Osteocyte (in vitro differentiated cells): ENCODE results near the gene RUSF1. TPM values are rescaled to one million over a fixed set of nuclear protein-coding genes. Genes with fewer than 3 reads are reported as not detected.

Experiments used
- DNase-seq: peaks from one replicate; pipeline ENCODE4 v3.0.0; 2021; ENCODE audit warnings: mixed read lengths; ENCODE audit not compliant: unreplicated experiment; ENCODE audit errors: extremely low spot score
- H3K27ac Mint-ChIP-seq: one replicate; pipeline ENCODE4 v1.8.0; 2021; ENCODE audit warnings: mild to moderate bottlenecking, mixed read lengths; ENCODE audit not compliant: unreplicated experiment
- H3K27me3 Mint-ChIP-seq: one replicate; pipeline ENCODE4 v1.8.0; 2021; ENCODE audit warnings: mixed read lengths; ENCODE audit not compliant: unreplicated experiment
- H3K36me3 Mint-ChIP-seq: one replicate; pipeline ENCODE4 v1.8.0; 2021; ENCODE audit warnings: mixed read lengths; ENCODE audit not compliant: unreplicated experiment
- H3K4me1 Mint-ChIP-seq: one replicate; pipeline ENCODE4 v1.8.0; 2021; ENCODE audit warnings: mixed read lengths; ENCODE audit not compliant: unreplicated experiment
- H3K4me3 Mint-ChIP-seq: one replicate; pipeline ENCODE4 v1.8.0; 2021; ENCODE audit warnings: mild to moderate bottlenecking, moderate library complexity, mixed read lengths; ENCODE audit not compliant: unreplicated experiment
- H3K9me3 Mint-ChIP-seq: one replicate; pipeline ENCODE4 v1.8.0; 2021; ENCODE audit warnings: mixed read lengths; ENCODE audit not compliant: unreplicated experiment
- total RNA-seq: library from RNA; stranded (reverse); gene quantifications from 2 replicates; pipeline ENCODE4 v1.2.1, GENCODE V29; 2021
- TF ChIP-seq, protein P1 (sequence below): fragments of 200-600 bp; sonication (generic); IDR thresholded peaks from 2 replicates; pipeline ENCODE4 v1.5.0; 2021; ENCODE audit warnings: antibody characterized with exemption, mild to moderate bottlenecking, moderate library complexity

RUSF1 gene
- total RNA-seq, 1 donor from 2014 or later: 72.5 TPM

GRCh38 chr16:31455601-31456314, 52.4 kb downstream of the RUSF1 start:
- H3K9me3 Mint-ChIP-seq: no peaks in the 10 kb centered on the region
- H3K36me3 Mint-ChIP-seq: no peaks in the 10 kb centered on the region
- TF ChIP-seq, protein P1, sequence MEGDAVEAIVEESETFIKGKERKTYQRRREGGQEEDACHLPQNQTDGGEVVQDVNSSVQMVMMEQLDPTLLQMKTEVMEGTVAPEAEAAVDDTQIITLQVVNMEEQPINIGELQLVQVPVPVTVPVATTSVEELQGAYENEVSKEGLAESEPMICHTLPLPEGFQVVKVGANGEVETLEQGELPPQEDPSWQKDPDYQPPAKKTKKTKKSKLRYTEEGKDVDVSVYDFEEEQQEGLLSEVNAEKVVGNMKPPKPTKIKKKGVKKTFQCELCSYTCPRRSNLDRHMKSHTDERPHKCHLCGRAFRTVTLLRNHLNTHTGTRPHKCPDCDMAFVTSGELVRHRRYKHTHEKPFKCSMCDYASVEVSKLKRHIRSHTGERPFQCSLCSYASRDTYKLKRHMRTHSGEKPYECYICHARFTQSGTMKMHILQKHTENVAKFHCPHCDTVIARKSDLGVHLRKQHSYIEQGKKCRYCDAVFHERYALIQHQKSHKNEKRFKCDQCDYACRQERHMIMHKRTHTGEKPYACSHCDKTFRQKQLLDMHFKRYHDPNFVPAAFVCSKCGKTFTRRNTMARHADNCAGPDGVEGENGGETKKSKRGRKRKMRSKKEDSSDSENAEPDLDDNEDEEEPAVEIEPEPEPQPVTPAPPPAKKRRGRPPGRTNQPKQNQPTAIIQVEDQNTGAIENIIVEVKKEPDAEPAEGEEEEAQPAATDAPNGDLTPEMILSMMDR: peak; percentile 38
- peaks cover 69% of the 10 kb centered on the region for H3K4me1 Mint-ChIP-seq
- no peaks in the 10 kb centered on the region for H3K27me3 Mint-ChIP-seq
- no peak for DNase-seq
- peak overlapping the region; percentile 4 for H3K4me3 Mint-ChIP-seq
- peak overlapping the region; percentile 47 for H3K27ac Mint-ChIP-seq

GRCh38 chr16:31453255-31454204, 54.7 kb downstream of the RUSF1 start:
- Mint-ChIP-seq H3K36me3 (no peaks in the 10 kb centered on the region), H3K27me3 (no peaks in the 10 kb centered on the region), H3K4me1 (peaks cover 60% of the 10 kb centered on the region)

GRCh38 chr16:31452631-31453106, 55.5 kb downstream of the RUSF1 start:
- Mint-ChIP-seq H3K4me3 (no peak overlapping the region), H3K36me3 (no peaks in the 10 kb centered on the region), H3K4me1 (peaks cover 54% of the 10 kb centered on the region), H3K27me3 (no peaks in the 10 kb centered on the region), H3K9me3 (no peaks in the 10 kb centered on the region), H3K27ac (peak overlapping the region; percentile 93)
- no peak for DNase-seq
- TF ChIP-seq, protein P1: no peak

More at GRCh38 chr16:31453255-31454204, 54.7 kb downstream of the RUSF1 start:
- TF ChIP-seq, protein P1: no peak
- DNase-seq: no peak
- Mint-ChIP-seq H3K4me3 (peak overlapping the region; percentile 55), H3K27ac (peak overlapping the region; percentile 93), H3K9me3 (no peaks in the 10 kb centered on the region)

DNA sequence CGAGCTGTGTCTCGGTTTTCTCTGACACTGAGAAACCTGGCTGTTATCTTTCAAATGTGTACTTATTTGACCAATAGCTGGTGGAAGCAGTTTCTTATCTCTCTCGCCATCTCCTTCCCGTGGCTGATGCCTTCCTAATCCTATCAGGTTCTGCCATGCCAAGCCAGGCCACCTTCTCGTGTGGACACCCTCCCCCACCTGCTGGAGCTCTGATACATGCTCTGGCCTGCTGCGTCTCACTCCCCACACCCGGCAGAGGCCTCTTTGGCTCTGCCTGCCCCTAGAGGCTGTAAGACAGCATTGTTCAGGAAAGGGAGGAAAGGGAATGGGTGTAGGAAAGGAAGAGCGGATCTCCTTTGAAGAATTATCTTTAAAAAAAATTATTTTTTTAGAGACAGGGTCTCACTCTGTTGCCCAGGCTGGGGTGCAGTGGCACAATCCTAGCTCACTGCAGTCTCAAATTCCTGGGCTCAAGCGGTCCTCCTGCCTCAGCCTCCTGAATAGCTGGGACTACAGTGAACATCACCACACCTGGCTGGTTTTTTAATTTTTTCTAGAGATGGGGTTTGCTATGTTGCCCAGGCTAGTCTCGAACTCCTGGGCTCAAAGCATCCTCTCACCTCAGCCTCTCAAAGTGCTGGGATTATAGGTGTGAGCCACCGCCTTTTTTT, 56.4 kb downstream of the RUSF1 start:
- TF ChIP-seq, protein P1: peak; percentile 62
- no peaks in the 10 kb centered on the region for H3K27me3 Mint-ChIP-seq
- H3K9me3 Mint-ChIP-seq: no peaks in the 10 kb centered on the region
- H3K36me3 Mint-ChIP-seq: no peaks in the 10 kb centered on the region
- no peak for DNase-seq
- H3K27ac Mint-ChIP-seq: peak overlapping the region; percentile 93
- H3K4me3 Mint-ChIP-seq: no peak overlapping the region
- peaks cover 47% of the 10 kb centered on the region for H3K4me1 Mint-ChIP-seq
